HEK293 (cell line): ENCODE measurements around the gene OR7G2.

Experiments
- ZFP41 ChIP-seq: fragments of 450-650 bp; formaldehyde crosslinking; IDR thresholded peaks from 2 replicates; pipeline ENCODE4 v1.5.1; 2016; ENCODE audit warnings: missing biosample characterization, missing genetic modification characterization, borderline replicate concordance
- ZNF184 ChIP-seq: fragments of 450-650 bp; IDR thresholded peaks from 2 replicates; pipeline ENCODE4 v1.5.1; 2018; ENCODE audit warnings: missing biosample characterization, mild to moderate bottlenecking, missing genetic modification characterization
- TF ChIP-seq, protein P1 (sequence below): fragments of 450-650 bp; formaldehyde crosslinking; IDR thresholded peaks from 2 replicates; pipeline ENCODE4 v1.5.1; 2016; ENCODE audit warnings: missing biosample characterization, missing genetic modification characterization

DNA sequence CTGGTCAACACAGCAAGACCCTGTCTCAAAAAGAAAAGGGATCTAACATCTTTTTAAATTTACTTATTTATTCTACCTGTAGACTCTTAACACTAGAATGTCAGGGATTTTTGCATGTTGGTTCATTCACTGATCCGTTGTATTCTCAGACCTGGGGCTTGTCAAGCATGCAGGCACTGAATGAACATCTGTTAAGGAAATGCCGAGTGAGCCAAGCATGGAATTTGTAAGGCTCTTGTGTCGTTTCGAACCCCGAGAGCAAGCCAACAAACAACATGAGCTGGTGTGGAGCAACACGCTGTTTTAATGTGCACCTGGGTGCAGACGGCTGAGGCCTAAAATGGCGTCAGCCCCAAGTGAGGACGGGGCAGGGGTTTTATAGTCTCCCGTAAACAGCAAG is 30.4 kb downstream of the OR7G2 start:
- TF ChIP-seq, protein P1, sequence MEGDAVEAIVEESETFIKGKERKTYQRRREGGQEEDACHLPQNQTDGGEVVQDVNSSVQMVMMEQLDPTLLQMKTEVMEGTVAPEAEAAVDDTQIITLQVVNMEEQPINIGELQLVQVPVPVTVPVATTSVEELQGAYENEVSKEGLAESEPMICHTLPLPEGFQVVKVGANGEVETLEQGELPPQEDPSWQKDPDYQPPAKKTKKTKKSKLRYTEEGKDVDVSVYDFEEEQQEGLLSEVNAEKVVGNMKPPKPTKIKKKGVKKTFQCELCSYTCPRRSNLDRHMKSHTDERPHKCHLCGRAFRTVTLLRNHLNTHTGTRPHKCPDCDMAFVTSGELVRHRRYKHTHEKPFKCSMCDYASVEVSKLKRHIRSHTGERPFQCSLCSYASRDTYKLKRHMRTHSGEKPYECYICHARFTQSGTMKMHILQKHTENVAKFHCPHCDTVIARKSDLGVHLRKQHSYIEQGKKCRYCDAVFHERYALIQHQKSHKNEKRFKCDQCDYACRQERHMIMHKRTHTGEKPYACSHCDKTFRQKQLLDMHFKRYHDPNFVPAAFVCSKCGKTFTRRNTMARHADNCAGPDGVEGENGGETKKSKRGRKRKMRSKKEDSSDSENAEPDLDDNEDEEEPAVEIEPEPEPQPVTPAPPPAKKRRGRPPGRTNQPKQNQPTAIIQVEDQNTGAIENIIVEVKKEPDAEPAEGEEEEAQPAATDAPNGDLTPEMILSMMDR (tag by site-specific recombination), result no peak
- no peak for TF ChIP-seq ZNF184 (tag by site-specific recombination)
- TF ChIP-seq ZFP41, result no peak
